NCI-H748 treated with DMSO at 0.1 percent for 48 hours (cell line): ENCODE results near the gene CLEC2L.

Experiments
- DNase-seq: peaks from one replicate; lab custom pipeline; 2025; lab: John Stamatoyannopoulos, UW

CLEC2L gene

DNA sequence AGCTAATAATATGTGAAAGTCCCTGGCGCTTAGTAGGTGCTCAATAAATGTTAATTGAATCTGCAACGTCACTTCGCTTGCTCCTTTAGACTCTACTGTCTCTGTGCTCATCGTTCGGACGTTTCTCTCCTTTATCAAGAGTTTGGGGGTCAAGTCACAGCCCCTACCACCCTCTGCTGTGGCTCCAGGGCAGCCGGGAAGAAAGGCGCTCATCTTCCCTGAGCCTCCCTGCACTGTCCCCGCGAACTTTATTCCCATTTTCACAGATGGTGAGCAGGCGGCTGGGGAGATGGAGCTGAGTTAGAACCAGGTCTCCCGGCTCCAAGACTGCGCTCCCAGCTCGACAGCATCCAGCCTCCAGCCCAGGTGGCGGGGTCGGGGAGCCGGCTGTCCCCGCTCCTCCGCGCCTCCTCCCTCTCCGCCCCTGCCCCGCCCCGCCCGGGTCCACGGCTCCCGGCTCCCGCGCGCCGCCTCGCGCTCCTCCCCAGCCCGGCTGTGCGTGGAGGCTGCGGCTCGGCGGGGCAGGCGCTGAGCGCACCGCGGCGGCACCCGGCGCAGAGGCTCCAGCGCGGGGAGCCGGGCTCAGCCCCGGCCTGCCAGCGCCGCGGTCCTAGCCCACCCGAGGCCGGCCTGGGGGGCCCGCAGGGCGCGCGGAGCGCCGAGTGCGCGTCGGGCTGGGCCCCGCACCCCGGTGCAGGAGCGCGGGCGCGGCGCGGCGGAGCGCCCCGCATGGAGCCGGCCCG lies at the start of gene CLEC2L:
Gene CLEC2L, plus strand, starts transcription at position 487 of the 743 bp plus-strand sequence. Its CDS starts 243 bp downstream, at position 730.
- DNase-seq: no peak

DNA sequence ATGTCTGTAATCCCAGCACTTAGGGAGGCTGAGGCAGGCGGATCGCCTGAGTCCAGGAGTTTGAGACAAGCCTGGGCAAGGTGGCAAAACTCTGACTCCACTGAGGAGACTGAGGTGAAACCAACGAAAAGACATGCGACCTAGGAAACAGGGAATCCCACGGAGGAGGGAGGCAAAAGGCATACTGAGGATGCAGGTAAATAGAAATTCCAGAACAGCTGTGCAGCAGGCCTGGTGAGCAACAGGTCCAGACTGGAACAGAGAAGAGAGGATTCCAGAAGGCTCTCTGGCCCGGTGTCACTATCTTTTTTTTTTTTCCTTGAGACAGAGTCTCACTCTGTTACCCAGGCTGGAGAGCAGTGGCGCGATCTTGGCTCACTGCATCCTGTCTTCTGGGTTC lies 47.3 kb upstream of the CLEC2L start:
- no peak for DNase-seq

DNA sequence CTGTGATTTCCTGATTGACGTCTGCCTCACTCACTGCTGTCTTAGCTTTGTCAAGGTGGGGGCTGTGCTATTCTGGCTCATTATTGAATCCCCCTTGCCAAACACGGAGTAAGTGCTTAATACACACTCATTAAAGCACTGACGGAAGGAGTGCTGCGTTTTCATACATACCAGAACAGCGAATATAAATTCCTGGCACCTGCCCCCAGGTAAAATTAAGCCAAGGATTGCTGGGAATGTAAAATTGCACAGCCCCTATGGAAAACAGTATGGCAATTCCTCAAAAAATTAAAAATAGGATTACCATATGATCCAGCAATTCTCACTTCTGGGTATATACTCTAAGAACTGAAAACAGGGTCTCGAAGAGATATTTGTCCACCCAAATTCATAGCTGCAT lies 46.6 kb upstream of the CLEC2L start:
- no peak for DNase-seq

DNA sequence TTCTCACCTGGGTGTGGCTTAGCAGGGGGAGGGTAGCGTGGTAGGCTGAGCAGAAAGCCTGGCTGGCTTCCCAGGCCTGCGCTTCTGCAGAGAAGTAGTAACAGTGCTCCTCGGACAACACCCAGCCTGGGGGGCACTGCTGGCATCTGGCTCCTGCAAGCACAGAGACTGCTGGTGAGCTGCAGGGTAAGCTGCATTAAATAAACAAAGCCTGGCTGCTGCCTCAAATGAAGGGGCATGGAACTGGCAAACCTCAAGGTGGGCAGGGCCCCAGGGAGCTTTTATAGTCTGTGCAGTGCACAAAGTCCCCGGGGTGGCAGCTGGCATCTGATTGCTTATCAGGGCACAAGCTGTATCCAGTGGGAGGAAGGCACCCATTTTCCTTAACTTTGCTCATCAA lies 43.9 kb upstream of the CLEC2L start:
- DNase-seq: no peak

DNA sequence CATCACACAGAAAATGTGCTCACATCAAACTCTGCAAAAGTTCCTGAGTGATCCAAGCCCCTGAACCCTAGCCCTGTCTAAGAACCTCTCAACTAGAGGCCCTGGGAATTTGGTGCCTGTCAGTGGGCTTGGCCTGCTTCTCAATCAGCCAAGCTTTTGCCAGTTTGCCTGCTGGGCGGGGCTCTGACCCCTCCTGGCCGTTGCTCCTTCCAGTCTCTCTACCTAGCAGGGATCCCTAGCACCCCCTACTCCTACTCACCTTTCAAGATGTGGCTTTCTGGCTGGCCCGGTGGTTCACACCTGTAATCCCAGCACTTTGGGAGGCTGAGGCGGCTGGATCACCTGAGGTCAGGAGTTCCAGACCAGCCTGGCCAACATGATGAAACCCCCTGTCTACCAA lies 42.1 kb upstream of the CLEC2L start:
- DNase-seq: no peak

GRCh38 chr7:139482122-139482521 lies 41.4 kb upstream of the CLEC2L start:
- no peak for DNase-seq

DNA sequence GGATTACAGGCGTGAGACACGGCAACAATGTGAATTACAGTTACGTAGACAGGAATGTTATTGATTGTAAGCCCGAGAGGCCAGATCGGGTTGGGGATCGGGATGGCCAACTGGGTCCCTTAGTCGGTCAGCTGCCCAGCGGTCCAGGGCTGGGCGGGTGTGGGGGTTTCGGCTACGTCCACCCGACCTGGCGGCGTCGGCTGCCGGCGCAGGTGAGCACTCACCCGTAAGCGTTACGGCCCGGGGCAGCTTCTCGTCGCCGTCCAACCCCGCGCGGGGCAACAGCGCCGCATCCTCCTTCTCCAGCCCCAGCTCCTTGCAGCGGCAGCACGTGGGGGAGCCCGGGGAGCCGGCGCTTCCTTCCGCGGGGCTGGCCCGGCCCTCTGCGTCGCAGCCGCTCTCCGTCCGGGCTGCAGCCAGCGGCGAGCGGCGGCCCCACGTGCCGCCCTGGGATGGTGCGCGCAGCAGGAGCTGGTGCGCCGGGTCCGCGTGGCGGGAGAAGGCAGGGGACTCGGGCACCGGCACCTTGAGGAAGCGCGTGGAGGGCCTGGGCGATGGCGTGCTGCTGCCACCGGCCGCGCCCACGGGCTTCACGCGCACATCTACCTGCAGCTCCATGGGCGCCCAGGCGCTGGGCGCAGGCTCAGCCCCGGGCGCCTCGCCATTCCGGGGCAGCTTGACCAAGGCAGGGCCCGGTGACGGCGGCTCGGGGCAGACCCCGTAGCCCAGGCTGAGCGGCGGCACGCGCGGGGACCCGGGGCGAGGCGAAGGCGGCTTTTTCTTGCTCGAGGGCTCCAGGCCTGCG lies 40.6 kb upstream of the CLEC2L start:
- no peak for DNase-seq

DNA sequence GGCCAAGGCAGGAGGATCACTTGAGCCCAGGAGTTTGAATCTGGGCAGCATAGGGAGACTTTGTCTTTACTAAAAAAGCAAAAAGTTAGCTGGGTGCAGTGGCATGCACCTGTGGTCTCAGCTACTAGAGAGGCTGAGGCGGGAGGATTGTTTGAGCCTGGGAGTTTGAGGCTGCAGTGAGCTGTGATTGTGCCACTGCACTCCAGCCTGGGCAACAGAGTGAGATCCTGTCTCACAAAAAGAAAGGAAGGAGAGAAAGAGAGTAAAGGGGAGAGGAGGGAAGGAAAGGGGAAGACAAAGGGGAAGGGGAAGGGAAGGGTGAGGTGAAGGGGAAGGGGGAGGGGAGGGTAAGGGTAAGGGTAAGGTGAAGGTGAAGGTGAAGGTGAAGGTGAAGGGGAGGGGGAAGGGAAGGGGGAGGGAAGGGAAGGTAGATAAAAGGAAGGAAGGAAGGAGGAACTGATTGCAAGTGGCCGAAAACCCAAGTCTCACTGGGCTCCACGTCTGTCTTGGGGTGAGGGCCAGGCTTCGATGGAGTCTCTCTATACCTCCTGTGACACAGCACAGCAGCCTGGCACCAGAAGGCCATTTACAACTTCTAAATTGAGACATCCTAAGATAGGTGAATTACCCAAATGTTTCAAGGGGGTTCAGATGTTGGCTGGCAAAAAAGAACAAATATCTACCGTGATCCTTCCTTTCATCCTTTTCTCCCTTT lies 36.0 kb upstream of the CLEC2L start:
- no peak for DNase-seq

DNA sequence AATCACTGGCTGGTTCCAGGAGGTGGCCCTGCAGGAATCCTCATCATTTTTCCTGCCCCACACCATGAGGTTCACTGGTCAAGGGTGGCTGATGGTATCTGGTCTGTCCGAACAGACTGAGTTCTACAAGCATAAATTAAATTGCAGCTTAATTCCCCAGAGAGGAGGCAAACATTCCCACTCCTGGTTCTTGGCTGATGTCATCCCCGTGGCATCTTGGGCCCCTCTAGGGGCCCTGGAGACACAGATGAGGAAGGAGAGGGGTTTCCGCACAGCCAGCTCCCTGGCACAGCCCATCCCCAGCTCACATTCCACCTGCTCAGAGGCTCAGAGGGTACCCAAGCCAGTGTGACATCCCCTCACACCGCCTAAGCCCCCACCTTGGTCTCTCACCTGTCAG lies 34.7 kb upstream of the CLEC2L start:
- DNase-seq: no peak

GRCh38 chr7:139490130-139490529 lies 33.4 kb upstream of the CLEC2L start:
- DNase-seq: no peak

- no peak for DNase-seq
These were observed 31.2 kb upstream of the CLEC2L start for GRCh38 chr7:139492293-139492692.

- no peak for DNase-seq
These were observed 28.5 kb upstream of the CLEC2L start for GRCh38 chr7:139494835-139495579.

DNA sequence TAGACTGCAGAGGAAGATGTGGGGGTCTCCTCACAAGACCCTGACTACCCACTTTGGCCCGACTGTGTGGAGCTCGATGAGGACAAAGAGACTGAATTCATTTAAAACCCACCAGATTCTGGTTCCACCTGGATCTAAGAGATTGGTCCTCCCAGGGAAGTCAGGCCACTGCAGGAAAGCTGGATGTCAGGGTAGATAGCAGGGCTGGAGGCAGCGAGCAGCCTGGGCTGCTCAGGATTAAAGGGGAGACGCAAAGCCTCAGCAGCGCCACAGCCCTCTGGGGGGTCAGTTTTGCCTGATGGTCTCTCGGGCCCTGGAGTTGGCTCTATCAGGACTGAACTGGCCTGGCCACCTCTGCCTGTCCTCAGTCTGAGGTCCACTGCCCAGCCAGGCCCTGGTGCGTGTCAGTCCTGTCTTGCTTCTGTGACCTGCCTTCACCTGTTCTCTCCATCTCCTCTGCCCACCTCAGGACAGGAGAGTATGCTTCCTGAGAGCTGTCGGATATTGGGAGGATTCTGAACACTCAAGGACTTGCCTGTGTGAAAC lies 27.8 kb upstream of the CLEC2L start:
- DNase-seq: no peak

DNA sequence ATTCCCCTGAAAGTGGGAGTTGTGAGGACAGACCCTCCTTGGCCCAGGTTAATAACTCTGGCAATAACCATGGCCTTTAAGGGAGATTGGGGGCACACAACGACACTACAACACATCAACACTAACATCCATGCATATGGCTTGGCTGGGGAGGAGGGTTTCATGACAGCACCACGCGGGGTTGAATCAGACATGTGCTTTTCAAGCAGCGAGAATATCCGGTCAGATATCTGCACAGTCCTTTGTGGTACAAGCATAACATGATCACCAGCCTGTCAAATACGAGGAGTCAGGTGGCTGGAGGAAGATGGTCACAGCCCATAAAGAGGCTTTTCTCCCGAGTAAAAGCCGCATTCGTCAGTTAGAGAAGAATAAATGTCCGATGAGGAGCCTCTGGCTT lies 27.0 kb upstream of the CLEC2L start:
- DNase-seq: no peak

GRCh38 chr7:139500770-139501138 lies 22.7 kb upstream of the CLEC2L start:
- DNase-seq: no peak

- DNase-seq: no peak
These were observed 21.3 kb upstream of the CLEC2L start for GRCh38 chr7:139502226-139502625.

- no peak for DNase-seq
These were observed 17.9 kb upstream of the CLEC2L start for GRCh38 chr7:139505563-139505962.

DNA sequence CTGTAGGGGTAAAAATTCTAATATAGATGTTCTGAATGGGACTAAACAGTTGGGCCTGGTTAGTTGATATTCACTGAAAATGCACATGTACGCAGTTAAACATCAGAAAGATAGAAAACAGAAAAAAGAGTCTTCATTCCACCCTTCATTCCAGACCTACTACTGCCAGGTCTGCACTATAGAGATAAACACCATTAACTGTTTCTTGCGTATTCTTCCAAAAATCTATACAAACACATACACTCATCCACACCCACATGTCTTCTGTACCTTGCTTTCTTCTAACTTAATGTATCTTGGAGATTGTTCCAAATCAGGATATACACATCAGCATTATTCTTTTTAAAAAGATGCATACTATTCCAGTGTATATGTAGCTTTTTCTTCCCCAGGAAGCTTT lies 13.9 kb upstream of the CLEC2L start:
- DNase-seq: no peak

DNA sequence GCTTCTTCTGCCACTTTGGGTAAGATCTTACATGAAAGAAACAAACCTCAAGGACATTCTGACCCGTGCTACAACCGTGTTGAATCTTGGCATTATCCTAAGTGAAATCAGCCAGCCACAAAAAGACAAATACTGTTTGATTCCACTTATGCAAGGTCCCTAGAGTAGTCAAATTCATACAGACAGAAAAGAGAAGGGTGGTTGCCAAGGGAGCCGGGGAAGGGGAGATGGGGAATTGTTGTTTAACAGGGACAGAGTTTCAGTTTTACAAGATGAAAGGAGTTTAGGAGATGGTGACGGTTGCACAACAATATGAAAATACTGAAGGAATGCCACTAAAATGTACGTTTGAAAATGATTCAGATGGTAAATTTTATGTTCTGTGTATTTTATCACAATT lies 12.2 kb upstream of the CLEC2L start:
- DNase-seq: no peak

DNA sequence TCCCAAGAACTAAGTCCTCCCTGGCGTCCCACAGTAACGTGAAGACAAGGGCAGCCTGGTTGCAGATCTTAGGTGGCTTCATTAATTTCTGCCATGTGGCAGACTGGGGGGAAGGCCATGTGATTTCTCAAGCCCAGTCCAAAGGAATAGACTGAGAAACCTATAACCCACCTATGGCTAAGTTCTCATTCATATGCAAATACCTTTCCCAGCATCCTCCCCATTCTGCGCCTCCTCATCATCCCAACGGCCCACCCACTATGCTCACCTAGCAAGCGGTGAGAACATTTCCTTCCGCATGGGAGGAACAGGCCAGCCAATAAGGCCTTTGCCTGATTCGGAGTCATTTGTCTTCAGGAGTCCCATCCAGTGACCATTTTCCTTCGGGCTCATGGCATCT lies 8.2 kb upstream of the CLEC2L start:
- DNase-seq: no peak

GRCh38 chr7:139521439-139521838 lies 2.0 kb upstream of the CLEC2L start:
- DNase-seq: no peak

DNA sequence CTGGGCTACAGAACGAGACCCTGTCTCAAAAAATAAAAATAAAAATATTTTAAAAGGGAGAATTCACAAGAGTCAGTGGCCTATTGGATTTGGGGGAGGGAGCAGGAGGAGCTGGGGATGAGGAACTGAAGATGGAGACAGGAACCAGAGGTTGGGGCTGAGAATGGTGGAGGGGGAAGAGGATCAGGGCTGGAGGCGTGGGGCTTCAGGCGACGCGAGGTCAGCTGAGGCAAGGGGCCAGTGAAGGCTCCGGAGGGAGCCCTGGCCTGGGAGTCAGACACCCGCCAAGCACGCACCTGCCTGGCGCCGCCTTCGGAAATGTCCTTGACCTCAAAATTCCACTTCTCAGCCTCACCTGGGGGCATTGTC lies 671 bp upstream of the CLEC2L start:
- no peak for DNase-seq
